Keratinocyte (primary cell): ENCODE data around the gene TPO.

ENCODE experiments used
- EZH2 ChIP-seq: IDR thresholded peaks from one replicate; pipeline ENCODE4 v1.6.1; 2012; ENCODE audit warnings: inconsistent platforms, mild to moderate bottlenecking, low read length, moderate library complexity
- TF ChIP-seq, protein P1 (sequence below), 3 experiments: IDR thresholded peaks in 1 of 3; conservative IDR thresholded peaks in 1 of 3; optimal IDR thresholded peaks in 1 of 3; 2 replicates in 2 of 3; 3 replicates in 1 of 3; pipeline versions ENCODE3 to v1.5.1; 2011; ENCODE audit warnings: low read length in 3 of 3, mild to moderate bottlenecking in 3 of 3, moderate library complexity in 2 of 3, control low read depth in 1 of 3, inconsistent platforms in 1 of 3; ENCODE audit not compliant: insufficient read depth in 2 of 3; ENCODE audit errors: extremely low read depth in 1 of 3

DNA sequence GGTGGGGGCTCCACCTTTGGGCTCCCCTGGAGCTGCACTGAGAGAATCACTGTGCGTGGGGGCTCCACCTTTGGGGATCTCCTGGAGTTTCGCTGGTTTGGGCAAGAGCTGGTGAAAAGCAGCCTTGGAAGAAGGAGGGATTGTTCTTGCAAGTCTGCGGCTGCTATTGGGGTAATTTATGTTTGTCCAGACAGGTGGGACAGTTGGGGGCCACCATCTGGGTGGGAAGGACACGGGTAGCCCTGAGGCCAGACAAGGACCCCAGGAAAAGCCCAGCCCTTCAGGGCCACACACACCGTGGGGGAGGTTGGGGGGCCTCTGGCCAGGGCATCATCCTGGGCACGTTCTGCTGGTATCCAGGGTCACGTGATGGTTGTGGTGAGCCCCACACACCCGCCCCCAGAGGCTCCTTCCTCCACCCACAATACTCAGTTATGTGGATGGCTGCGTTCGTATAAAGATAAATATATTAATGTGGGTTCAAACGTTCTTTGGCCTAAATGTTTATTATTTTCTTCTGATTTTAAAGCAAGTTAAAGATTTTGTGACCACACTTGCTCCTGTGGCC lies 47.7 kb downstream of the TPO start:
- TF ChIP-seq, protein P1, sequence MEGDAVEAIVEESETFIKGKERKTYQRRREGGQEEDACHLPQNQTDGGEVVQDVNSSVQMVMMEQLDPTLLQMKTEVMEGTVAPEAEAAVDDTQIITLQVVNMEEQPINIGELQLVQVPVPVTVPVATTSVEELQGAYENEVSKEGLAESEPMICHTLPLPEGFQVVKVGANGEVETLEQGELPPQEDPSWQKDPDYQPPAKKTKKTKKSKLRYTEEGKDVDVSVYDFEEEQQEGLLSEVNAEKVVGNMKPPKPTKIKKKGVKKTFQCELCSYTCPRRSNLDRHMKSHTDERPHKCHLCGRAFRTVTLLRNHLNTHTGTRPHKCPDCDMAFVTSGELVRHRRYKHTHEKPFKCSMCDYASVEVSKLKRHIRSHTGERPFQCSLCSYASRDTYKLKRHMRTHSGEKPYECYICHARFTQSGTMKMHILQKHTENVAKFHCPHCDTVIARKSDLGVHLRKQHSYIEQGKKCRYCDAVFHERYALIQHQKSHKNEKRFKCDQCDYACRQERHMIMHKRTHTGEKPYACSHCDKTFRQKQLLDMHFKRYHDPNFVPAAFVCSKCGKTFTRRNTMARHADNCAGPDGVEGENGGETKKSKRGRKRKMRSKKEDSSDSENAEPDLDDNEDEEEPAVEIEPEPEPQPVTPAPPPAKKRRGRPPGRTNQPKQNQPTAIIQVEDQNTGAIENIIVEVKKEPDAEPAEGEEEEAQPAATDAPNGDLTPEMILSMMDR (optimal IDR thresholded peaks at IDR 0.05 in 1 of 3, IDR thresholded peaks at IDR 0.05 in 1 of 3, conservative IDR thresholded peaks at IDR 0.05 in 1 of 3; ENCODE audit: extremely low read depth in 1 of 3, insufficient read depth in 2 of 3, low read length in 3 of 3): no peak
- TF ChIP-seq EZH2: no peak
